H54 (cell line): Measurements from ENCODE around the gene CELA2B.

Source experiments
- DNase-seq: peaks from one replicate; pipeline ENCODE4 v3.0.0; 2011; ENCODE audit warnings: low spot score, mixed read lengths; ENCODE audit not compliant: insufficient read length
- FAIRE-seq: peaks from 3 replicates; lab custom pipeline; 2011; peaks lifted over from hg19 to GRCh38; lab: Jason Lieb, UNC
- POLR2A ChIP-seq: IDR thresholded peaks from 2 replicates; pipeline ENCODE4 v1.6.1; 2011; ENCODE audit warnings: low read depth, mild to moderate bottlenecking, low read length

CELA2B gene

GRCh38 chr1:15439325-15439724 lies 36.6 kb upstream of the CELA2B start:
- DNase-seq, result no peak
- TF ChIP-seq POLR2A, result no peak
- no peak for FAIRE-seq

GRCh38 chr1:15440357-15440756 lies 35.5 kb upstream of the CELA2B start:
- DNase-seq, result no peak
- FAIRE-seq, result no peak
- TF ChIP-seq POLR2A, result no peak

GRCh38 chr1:15441247-15441646 lies 34.7 kb upstream of the CELA2B start:
- no peak for TF ChIP-seq POLR2A
- FAIRE-seq, result no peak

GRCh38 chr1:15442119-15442518 lies 33.8 kb upstream of the CELA2B start:
- TF ChIP-seq POLR2A, result no peak
- no peak for FAIRE-seq
- DNase-seq, result no peak

More at GRCh38 chr1:15441247-15441646, 34.7 kb upstream of the CELA2B start:
- DNase-seq, result no peak

GRCh38 chr1:15442759-15443158 lies 33.1 kb upstream of the CELA2B start:
- no peak for FAIRE-seq
- no peak for TF ChIP-seq POLR2A
- no peak for DNase-seq

- FAIRE-seq, result no peak
Observed at GRCh38 chr1:15443281-15443680, 32.6 kb upstream of the CELA2B start.

GRCh38 chr1:15444468-15445389 lies 31.2 kb upstream of the CELA2B start:
- no peak for TF ChIP-seq POLR2A
- no peak for FAIRE-seq
- no peak for DNase-seq

More at GRCh38 chr1:15443281-15443680, 32.6 kb upstream of the CELA2B start:
- no peak for TF ChIP-seq POLR2A
- no peak for DNase-seq

- FAIRE-seq, result no peak
Observed at GRCh38 chr1:15445390-15446122, 30.3 kb upstream of the CELA2B start.

GRCh38 chr1:15446212-15446611 lies 29.7 kb upstream of the CELA2B start:
- TF ChIP-seq POLR2A, result no peak
- no peak for DNase-seq
- FAIRE-seq, result no peak

More at GRCh38 chr1:15445390-15446122, 30.3 kb upstream of the CELA2B start:
- DNase-seq, result no peak
- TF ChIP-seq POLR2A, result no peak

- no peak for FAIRE-seq
- DNase-seq, result no peak
- TF ChIP-seq POLR2A, result no peak
Observed at GRCh38 chr1:15448877-15449462, 26.9 kb upstream of the CELA2B start.

- TF ChIP-seq POLR2A, result no peak
- FAIRE-seq (no peak), DNase-seq (no peak)
Observed at GRCh38 chr1:15449567-15449966, 26.3 kb upstream of the CELA2B start.

- no peak for TF ChIP-seq POLR2A
- FAIRE-seq (no peak), DNase-seq (no peak)
Observed at GRCh38 chr1:15451014-15451722, 24.7 kb upstream of the CELA2B start.

GRCh38 chr1:15452216-15452615 lies 23.7 kb upstream of the CELA2B start:
- FAIRE-seq, result no peak
- TF ChIP-seq POLR2A, result no peak

More at GRCh38 chr1:15452216-15452615, 23.7 kb upstream of the CELA2B start:
- no peak for DNase-seq
